Activated B cell treated with CpG ODN at 0.5 μM for 24 hours (primary cell): ENCODE results near the gene PPP2R2B. TPM values are rescaled to one million over a fixed set of nuclear protein-coding genes. Genes with fewer than 3 reads are reported as not detected.

ENCODE experiments used
- ATAC-seq: fragments of 200-7000 bp; cut with Tn5 transposase; one replicate; pipeline ENCODE4 v1.10.0; 2021; ENCODE audit warnings: low read depth, mild to moderate bottlenecking, moderate library complexity
- CTCF ChIA-PET: fragments of 350-600 bp; sonication (Branson Sonifier 250); formaldehyde crosslinking; loops from one replicate; lab custom pipeline; 2021; ENCODE audit warnings: antibody characterized with exemption; lab: Charles Lee
- POLR2A ChIA-PET: fragments of 350-600 bp; sonication (Branson Sonifier 250); formaldehyde crosslinking; loops from one replicate; lab custom pipeline; 2021; ENCODE audit warnings: antibody characterized with exemption; lab: Charles Lee
- DNase-seq: peaks from one replicate; pipeline ENCODE4 v3.0.0; 2022
- H3K27ac Mint-ChIP-seq: one replicate; pipeline ENCODE4 v1.8.0; 2020; ENCODE audit warnings: mixed read lengths
- H3K27me3 Mint-ChIP-seq: one replicate; pipeline ENCODE4 v1.8.0; 2021; ENCODE audit warnings: mixed read lengths
- H3K36me3 Mint-ChIP-seq: one replicate; pipeline ENCODE4 v1.8.0; 2021; ENCODE audit warnings: low read depth, mixed read lengths
- H3K4me1 Mint-ChIP-seq: one replicate; pipeline ENCODE4 v1.8.0; 2021; ENCODE audit warnings: mixed read lengths
- H3K4me3 Mint-ChIP-seq: one replicate; pipeline ENCODE4 v1.8.0; 2020; ENCODE audit warnings: mild to moderate bottlenecking, mixed read lengths
- H3K9me3 Mint-ChIP-seq: one replicate; pipeline ENCODE4 v1.8.0; 2020; ENCODE audit warnings: mixed read lengths
- intact Hi-C: fragments of 100-400 bp; cut with micrococcal nuclease; formaldehyde crosslinking; loops from one replicate; pipeline ENCODE4 v1.15.1; 2024
- total RNA-seq: library from RNA; stranded (reverse); gene quantifications from 2 replicates; pipeline ENCODE4 v1.2.3, GENCODE V29; 2022
- TF ChIP-seq, protein P1 (sequence below): fragments of 200-600 bp; IDR thresholded peaks from one replicate; pipeline ENCODE4 v1.8.0; 2022; ENCODE audit warnings: antibody characterized with exemption, mild to moderate bottlenecking

The PPP2R2B gene
- total RNA-seq, 1 donor from 2014 or later, result not detected

DNA sequence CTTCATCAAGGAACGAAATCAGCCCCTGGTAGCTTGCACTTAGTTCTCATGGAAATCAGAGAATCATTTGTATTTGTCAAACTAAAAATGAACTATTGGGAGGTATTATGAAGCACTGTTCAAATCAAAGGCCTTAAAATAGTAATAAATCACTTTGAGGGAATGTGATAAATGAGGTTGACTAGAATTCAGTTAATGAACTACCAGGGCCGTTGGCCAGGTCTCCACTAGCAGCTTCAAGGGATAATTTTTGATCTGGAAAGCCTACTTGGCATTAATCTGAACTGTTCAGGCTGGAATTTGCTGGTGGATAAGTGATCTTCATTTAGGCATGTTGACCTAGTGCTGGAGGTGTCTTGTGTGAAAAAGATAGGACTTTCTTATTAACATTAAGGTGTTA is 286.2 kb downstream of the PPP2R2B start:
- TF ChIP-seq, protein P1, sequence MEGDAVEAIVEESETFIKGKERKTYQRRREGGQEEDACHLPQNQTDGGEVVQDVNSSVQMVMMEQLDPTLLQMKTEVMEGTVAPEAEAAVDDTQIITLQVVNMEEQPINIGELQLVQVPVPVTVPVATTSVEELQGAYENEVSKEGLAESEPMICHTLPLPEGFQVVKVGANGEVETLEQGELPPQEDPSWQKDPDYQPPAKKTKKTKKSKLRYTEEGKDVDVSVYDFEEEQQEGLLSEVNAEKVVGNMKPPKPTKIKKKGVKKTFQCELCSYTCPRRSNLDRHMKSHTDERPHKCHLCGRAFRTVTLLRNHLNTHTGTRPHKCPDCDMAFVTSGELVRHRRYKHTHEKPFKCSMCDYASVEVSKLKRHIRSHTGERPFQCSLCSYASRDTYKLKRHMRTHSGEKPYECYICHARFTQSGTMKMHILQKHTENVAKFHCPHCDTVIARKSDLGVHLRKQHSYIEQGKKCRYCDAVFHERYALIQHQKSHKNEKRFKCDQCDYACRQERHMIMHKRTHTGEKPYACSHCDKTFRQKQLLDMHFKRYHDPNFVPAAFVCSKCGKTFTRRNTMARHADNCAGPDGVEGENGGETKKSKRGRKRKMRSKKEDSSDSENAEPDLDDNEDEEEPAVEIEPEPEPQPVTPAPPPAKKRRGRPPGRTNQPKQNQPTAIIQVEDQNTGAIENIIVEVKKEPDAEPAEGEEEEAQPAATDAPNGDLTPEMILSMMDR, result no peak
- Mint-ChIP-seq H3K4me1 (no peaks in the 10 kb centered on the region), H3K9me3 (no peaks in the 10 kb centered on the region), H3K4me3 (no peak overlapping the region), H3K36me3 (no peaks in the 10 kb centered on the region), H3K27ac (no peak overlapping the region), H3K27me3 (peaks cover 2% of the 10 kb centered on the region)
- no peak for DNase-seq
- POLR2A ChIA-PET, result no interaction called here
- CTCF ChIA-PET, result no interaction called here
- ATAC-seq, result no peak
- intact Hi-C loops, result no loop called here

DNA sequence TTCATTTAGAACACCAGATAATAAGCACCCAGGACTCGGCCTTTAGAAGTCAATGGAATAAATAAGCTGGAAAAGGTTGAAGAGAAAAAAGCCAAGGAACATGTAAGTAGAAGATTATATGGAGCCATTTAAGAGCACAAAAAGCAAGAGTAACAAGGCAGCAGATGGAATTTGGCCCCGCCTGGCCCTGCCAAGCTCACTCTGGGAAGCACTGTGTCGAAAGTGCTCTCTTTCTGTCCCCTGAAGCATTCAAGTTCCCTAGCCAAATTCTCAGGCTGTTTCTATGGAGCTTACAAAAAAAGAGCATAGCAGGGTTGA is 289.6 kb downstream of the PPP2R2B start:
- ATAC-seq (no peak), DNase-seq (no peak)
- CTCF ChIA-PET, result no interaction called here
- TF ChIP-seq, protein P1, result no peak
- Mint-ChIP-seq H3K27me3 (no peaks in the 10 kb centered on the region), H3K36me3 (no peaks in the 10 kb centered on the region), H3K4me1 (no peaks in the 10 kb centered on the region), H3K27ac (no peak overlapping the region), H3K9me3 (no peaks in the 10 kb centered on the region), H3K4me3 (no peak overlapping the region)
- intact Hi-C loops, result no loop called here
- POLR2A ChIA-PET, result no interaction called here

DNA sequence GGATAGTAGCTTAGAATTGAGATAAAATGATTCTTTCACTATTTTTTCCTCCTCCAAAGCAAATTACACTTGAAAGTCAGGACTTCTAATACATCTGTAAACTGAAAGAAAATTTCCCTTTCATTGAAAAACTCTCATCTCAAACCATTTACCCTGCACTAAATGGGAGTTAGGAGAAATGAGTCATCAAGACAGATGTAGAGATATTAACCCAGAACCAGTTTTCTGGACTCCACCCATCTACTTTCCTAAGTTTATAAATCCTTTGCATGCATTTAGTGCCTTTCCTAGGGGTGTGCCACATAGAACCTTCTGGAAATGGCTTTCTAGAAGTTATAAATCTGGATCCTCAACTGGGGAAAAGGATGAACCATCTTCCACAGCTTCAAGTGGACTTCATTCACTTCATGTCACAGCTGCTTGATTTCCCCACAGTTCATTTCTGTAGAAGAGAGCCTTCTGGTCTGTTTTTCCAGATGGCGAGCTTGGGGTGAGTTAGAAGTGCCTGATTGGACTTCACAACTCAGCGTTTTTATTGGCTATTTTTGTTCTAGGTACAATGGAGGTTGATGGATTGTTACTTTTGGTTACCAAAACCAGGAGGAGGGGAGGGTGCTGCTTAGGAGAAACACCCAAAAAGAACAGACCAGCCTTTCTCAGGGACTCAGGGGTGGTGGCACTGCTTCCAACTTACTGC is 290.1 kb downstream of the PPP2R2B start:
- intact Hi-C loops, result no loop called here
- H3K27ac Mint-ChIP-seq, result no peak overlapping the region
- ChIA-PET CTCF (no interaction called here), POLR2A (no interaction called here)
- H3K27me3 Mint-ChIP-seq, result no peaks in the 10 kb centered on the region
- H3K4me3 Mint-ChIP-seq, result no peak overlapping the region
- ATAC-seq (no peak), DNase-seq (no peak)
- H3K4me1 Mint-ChIP-seq, result no peaks in the 10 kb centered on the region
- H3K36me3 Mint-ChIP-seq, result no peaks in the 10 kb centered on the region
- no peaks in the 10 kb centered on the region for H3K9me3 Mint-ChIP-seq
- TF ChIP-seq, protein P1, result no peak

DNA sequence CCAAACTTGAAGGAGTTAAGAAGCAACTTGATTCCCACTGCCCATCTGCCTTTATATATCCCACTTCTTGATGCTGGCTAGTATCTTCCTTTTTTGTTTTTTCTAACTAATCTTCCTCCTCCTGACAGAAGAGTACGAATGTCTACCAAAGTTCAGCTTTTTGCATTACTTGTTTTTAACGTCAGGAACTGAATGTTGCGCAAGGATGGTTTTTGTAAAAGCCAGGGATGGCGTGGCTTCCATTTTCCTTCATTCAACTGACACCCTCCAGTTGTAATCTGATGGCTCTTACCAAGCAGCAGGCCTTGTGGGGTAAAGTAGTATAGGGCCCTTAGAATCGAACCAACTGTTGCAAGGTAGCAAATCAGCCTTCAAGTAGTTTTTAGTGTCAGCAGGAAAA is 291.8 kb downstream of the PPP2R2B start:
- H3K4me1 Mint-ChIP-seq, result no peaks in the 10 kb centered on the region
- intact Hi-C loops, result no loop called here
- ATAC-seq, result no peak
- DNase-seq, result no peak
- no peaks in the 10 kb centered on the region for H3K9me3 Mint-ChIP-seq
- TF ChIP-seq, protein P1, result no peak
- no peaks in the 10 kb centered on the region for H3K36me3 Mint-ChIP-seq
- ChIA-PET CTCF (no interaction called here), POLR2A (no interaction called here)
- H3K4me3 Mint-ChIP-seq, result no peak overlapping the region
- no peak overlapping the region for H3K27ac Mint-ChIP-seq
- peaks cover 4% of the 10 kb centered on the region for H3K27me3 Mint-ChIP-seq

DNA sequence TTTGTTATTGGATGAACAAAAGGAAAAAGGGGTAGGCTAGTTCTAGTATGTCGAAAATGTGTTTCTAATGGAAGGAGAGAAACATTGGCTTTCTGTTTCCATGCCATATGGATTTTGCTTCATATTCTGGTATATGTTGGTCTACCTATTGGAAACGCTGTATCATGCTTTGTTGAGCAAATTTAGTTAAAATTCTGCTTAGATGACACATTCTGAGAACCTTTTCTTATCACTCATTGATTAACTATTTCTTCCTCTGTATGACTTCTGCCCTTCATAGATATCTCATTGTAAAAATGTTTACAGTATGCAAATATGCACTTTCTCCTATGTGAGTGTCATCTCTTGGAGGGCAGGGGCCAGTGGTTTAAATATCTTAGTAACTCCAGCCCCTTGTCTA is 293.8 kb downstream of the PPP2R2B start:
- Mint-ChIP-seq H3K36me3 (no peaks in the 10 kb centered on the region), H3K4me1 (no peaks in the 10 kb centered on the region), H3K27ac (no peak overlapping the region), H3K27me3 (peaks cover 4% of the 10 kb centered on the region), H3K4me3 (no peak overlapping the region), H3K9me3 (no peaks in the 10 kb centered on the region)
- TF ChIP-seq, protein P1, result no peak
- intact Hi-C loops, result no loop called here
- ChIA-PET CTCF (no interaction called here), POLR2A (no interaction called here)
- ATAC-seq (no peak), DNase-seq (no peak)
